Naive thymus-derived CD4-positive, alpha-beta T cell (primary cell): ENCODE measurements around the gene ASB17. TPM values are rescaled to one million over a fixed set of nuclear protein-coding genes. Genes with fewer than 3 reads are reported as not detected.

Experiments used
- ATAC-seq: fragments of 150-1000 bp; cut with Tn5 transposase; 2 replicates; pipeline ENCODE4 v1.10.0; 2021; ENCODE audit warnings: mild to moderate bottlenecking, moderate library complexity
- CTCF ChIA-PET: fragments of 350-600 bp; sonication (Branson Sonifier 250); formaldehyde crosslinking; loops from one replicate; lab custom pipeline; 2021; ENCODE audit warnings: antibody characterized with exemption; lab: Charles Lee
- POLR2A ChIA-PET: fragments of 350-600 bp; sonication (Branson Sonifier 250); formaldehyde crosslinking; loops from one replicate; lab custom pipeline; 2021; ENCODE audit warnings: antibody characterized with exemption, inconsistent platforms; lab: Charles Lee
- DNase-seq, 9 donors: peaks; one replicate each; pipeline versions ENCODE4 v3.0.0 to v3.0.0-alpha.2; 2020 to 2022; ENCODE audit warnings: mixed read lengths in 1 of 9
- H3K27ac ChIP-seq: one replicate; pipeline ENCODE4 v1.7.0; 2013; ENCODE audit warnings: mild to moderate bottlenecking, low read depth, low read length, moderate library complexity
- H3K27me3 ChIP-seq, 2 donors: one replicate each; pipeline ENCODE4 v1.7.0; 2013; ENCODE audit warnings: low read length in 2 of 2, mild to moderate bottlenecking in 2 of 2, moderate library complexity in 2 of 2; ENCODE audit not compliant: control insufficient read depth in 2 of 2, insufficient read depth in 2 of 2
- H3K36me3 ChIP-seq, 3 experiments: 1 replicate in 2 of 3; 2 replicates in 1 of 3; pipeline ENCODE4 v1.7.0; 2013; ENCODE audit warnings: low read length in 3 of 3, mild to moderate bottlenecking in 3 of 3, moderate library complexity in 1 of 3; ENCODE audit not compliant: insufficient read depth in 3 of 3, control insufficient read depth in 2 of 3
- H3K4me1 ChIP-seq, 2 donors: one replicate each; pipeline ENCODE4 v1.7.0; 2013; ENCODE audit warnings: low read length in 2 of 2, mild to moderate bottlenecking in 2 of 2, moderate library complexity in 1 of 2; ENCODE audit not compliant: control insufficient read depth in 2 of 2, insufficient read depth in 2 of 2
- H3K4me3 ChIP-seq: 2 replicates; pipeline ENCODE4 v1.7.0; 2013; ENCODE audit warnings: mild to moderate bottlenecking, low read length
- H3K9me3 ChIP-seq, 3 experiments: 1 replicate in 2 of 3; 2 replicates in 1 of 3; pipeline ENCODE4 v1.7.0; 2013; ENCODE audit warnings: low read length in 3 of 3; ENCODE audit not compliant: control insufficient read depth in 2 of 3
- H3K27ac Mint-ChIP-seq, 9 donors: one replicate each; pipeline ENCODE4 v1.8.0; 2020 to 2022; ENCODE audit warnings: mixed read lengths in 9 of 9, mild to moderate bottlenecking in 8 of 9, moderate library complexity in 5 of 9, inconsistent platforms in 2 of 9
- H3K27me3 Mint-ChIP-seq, 5 donors: one replicate each; pipeline ENCODE4 v1.8.0; 2021 to 2022; ENCODE audit warnings: mixed read lengths in 5 of 5, mild to moderate bottlenecking in 1 of 5
- H3K36me3 Mint-ChIP-seq, 5 donors: one replicate each; pipeline ENCODE4 v1.8.0; 2020 to 2022; ENCODE audit warnings: mixed read lengths in 5 of 5, mild to moderate bottlenecking in 3 of 5, inconsistent platforms in 1 of 5
- H3K4me1 Mint-ChIP-seq, 7 donors: one replicate each; pipeline ENCODE4 v1.8.0; 2020 to 2022; ENCODE audit warnings: mixed read lengths in 7 of 7, mild to moderate bottlenecking in 3 of 7, inconsistent platforms in 1 of 7
- H3K4me3 Mint-ChIP-seq, 10 donors: one replicate each; pipeline ENCODE4 v1.8.0; 2020 to 2022; ENCODE audit warnings: mild to moderate bottlenecking in 10 of 10, mixed read lengths in 10 of 10, moderate library complexity in 6 of 10, inconsistent platforms in 2 of 10
- H3K9me3 Mint-ChIP-seq, 11 donors: one replicate each; pipeline ENCODE4 v1.8.0; 2020 to 2022; ENCODE audit warnings: mixed read lengths in 11 of 11, mild to moderate bottlenecking in 4 of 11, inconsistent platforms in 1 of 11, moderate library complexity in 1 of 11
- intact Hi-C, 2 donors: fragments of 100-400 bp; cut with micrococcal nuclease; formaldehyde crosslinking; loops; one replicate each; pipeline ENCODE4 v1.15.1; 2023
- polyA plus RNA-seq, 2 donors: library from polyadenylated mRNA; unstranded; fragments of 300-500 nt; fragmentation: Illumina TruSeq; gene quantifications; one replicate each; pipeline ENCODE4 v1.2.3, GENCODE V29; 2021
- total RNA-seq, 6 experiments: library from RNA in 5 of 6; stranded (reverse) in 5 of 6; gene quantifications; 1 replicate in 5 of 6; 2 replicates in 1 of 6; pipeline ENCODE4 v1.2.3 and lab custom pipeline; 2021 to 2026

Gene ASB17
- total RNA-seq (not detected), polyA plus RNA-seq (not detected), total RNA-seq (lab: John Stamatoyannopoulos, UW) (not detected)

- peaks cover 0 to 20% (median 15%) of the 10 kb centered on the region in 5 donors for H3K27me3 Mint-ChIP-seq
- intact Hi-C loops, result no loop called here
- H3K36me3 Mint-ChIP-seq, result peaks cover 0 to 4% (median 0%) of the 10 kb centered on the region in 5 donors
- Histone ChIP-seq H3K27ac (no peak within 1 kb of the TSS), H3K4me3 (no peak within 1 kb of the TSS), H3K27me3 (no peaks in the 10 kb centered on the region), H3K4me1 (no peaks in the 10 kb centered on the region), H3K36me3 (no peaks in the 10 kb centered on the region), H3K9me3 (no peaks in the 10 kb centered on the region)
- DNase-seq, result no peak
- H3K9me3 Mint-ChIP-seq, result peaks cover 0 to 3% (median 0%) of the 10 kb centered on the region in 11 donors
- CTCF ChIA-PET, result no interaction called here
- no peak for ATAC-seq
- H3K4me3 Mint-ChIP-seq, result no peak within 1 kb of the TSS
- no peak within 1 kb of the TSS for H3K27ac Mint-ChIP-seq
- H3K4me1 Mint-ChIP-seq, result no peaks in the 10 kb centered on the region
- POLR2A ChIA-PET, result no interaction called here
Observed at GRCh38 chr1:75932304-75932703, at the start of gene ASB17. ASB17 (minus strand) TSS chr1:75932404; CDS start chr1:75932291, 113 bp downstream.

GRCh38 chr1:75980972-75981897, 49.0 kb upstream of the ASB17 start:
- H3K27me3 ChIP-seq, result no peaks in the 10 kb centered on the region
- Mint-ChIP-seq H3K4me1 (no peaks in the 10 kb centered on the region), H3K27ac (no peak overlapping the region), H3K9me3 (peaks cover 0 to 14% (median 9%) of the 10 kb centered on the region in 11 donors), H3K4me3 (no peak overlapping the region), H3K27me3 (peaks cover 0 to 14% (median 0%) of the 10 kb centered on the region in 5 donors), H3K36me3 (peaks cover 0 to 10% (median 0%) of the 10 kb centered on the region in 5 donors)
- CTCF ChIA-PET, result no interaction called here
- H3K9me3 ChIP-seq, result no peaks in the 10 kb centered on the region
- no peaks in the 10 kb centered on the region for H3K36me3 ChIP-seq
- no peak overlapping the region for H3K4me3 ChIP-seq
- ATAC-seq (no peak), DNase-seq (no peak)
- intact Hi-C loops, result no loop called here
- no peaks in the 10 kb centered on the region for H3K4me1 ChIP-seq
- POLR2A ChIA-PET, result no interaction called here
- H3K27ac ChIP-seq, result no peak overlapping the region

- H3K4me1 ChIP-seq, result no peaks in the 10 kb centered on the region
- H3K4me3 ChIP-seq, result no peak overlapping the region
- Mint-ChIP-seq H3K4me3 (no peak overlapping the region), H3K27me3 (peaks cover 0 to 30% (median 10%) of the 10 kb centered on the region in 5 donors), H3K27ac (no peak overlapping the region), H3K4me1 (no peaks in the 10 kb centered on the region), H3K9me3 (peaks cover 0 to 3% (median 0%) of the 10 kb centered on the region in 11 donors), H3K36me3 (no peaks in the 10 kb centered on the region)
- ChIA-PET CTCF (no interaction called here), POLR2A (no interaction called here)
- H3K9me3 ChIP-seq, result no peaks in the 10 kb centered on the region
- no peaks in the 10 kb centered on the region for H3K36me3 ChIP-seq
- intact Hi-C loops, result no loop called here
- no peak overlapping the region for H3K27ac ChIP-seq
- H3K27me3 ChIP-seq, result peaks cover 0 to 2% of the 10 kb centered on the region in 2 donors
- no peak for DNase-seq
- ATAC-seq, result no peak
Observed at GRCh38 chr1:75970631-75971030, 38.4 kb upstream of the ASB17 start.

- POLR2A ChIA-PET, result no interaction called here
Observed at GRCh38 chr1:75969550-75969949, 37.3 kb upstream of the ASB17 start.

GRCh38 chr1:75967719-75968118, 35.5 kb upstream of the ASB17 start:
- H3K36me3 Mint-ChIP-seq, result no peaks in the 10 kb centered on the region
- H3K27ac ChIP-seq, result no peak overlapping the region
- H3K27ac Mint-ChIP-seq, result no peak overlapping the region
- ChIA-PET CTCF (no interaction called here), POLR2A (no interaction called here)
- no peak overlapping the region for H3K4me3 ChIP-seq
- intact Hi-C loops, result no loop called here
- H3K4me3 Mint-ChIP-seq, result no peak overlapping the region
- H3K4me1 Mint-ChIP-seq, result no peaks in the 10 kb centered on the region
- H3K9me3 Mint-ChIP-seq, result peaks cover 0 to 3% (median 0%) of the 10 kb centered on the region in 11 donors
- no peaks in the 10 kb centered on the region for H3K36me3 ChIP-seq
- H3K4me1 ChIP-seq, result no peaks in the 10 kb centered on the region
- ATAC-seq (no peak), DNase-seq (no peak)
- H3K9me3 ChIP-seq, result no peaks in the 10 kb centered on the region
- H3K27me3 Mint-ChIP-seq, result peaks cover 0 to 11% (median 9%) of the 10 kb centered on the region in 5 donors
- H3K27me3 ChIP-seq, result peaks cover 0 to 2% of the 10 kb centered on the region in 2 donors

More at GRCh38 chr1:75969550-75969949, 37.3 kb upstream of the ASB17 start:
- Mint-ChIP-seq H3K27ac (no peak overlapping the region), H3K4me1 (no peaks in the 10 kb centered on the region), H3K4me3 (no peak overlapping the region), H3K36me3 (no peaks in the 10 kb centered on the region), H3K27me3 (peaks cover 0 to 27% (median 9%) of the 10 kb centered on the region in 5 donors), H3K9me3 (peaks cover 0 to 3% (median 0%) of the 10 kb centered on the region in 11 donors)
- peaks cover 0 to 2% of the 10 kb centered on the region in 2 donors for H3K27me3 ChIP-seq
- intact Hi-C loops, result no loop called here
- H3K9me3 ChIP-seq, result no peaks in the 10 kb centered on the region
- CTCF ChIA-PET, result no interaction called here
- H3K4me1 ChIP-seq, result no peaks in the 10 kb centered on the region
- H3K4me3 ChIP-seq, result no peak overlapping the region
- ATAC-seq (no peak), DNase-seq (no peak)
- no peaks in the 10 kb centered on the region for H3K36me3 ChIP-seq
- H3K27ac ChIP-seq, result no peak overlapping the region

- Mint-ChIP-seq H3K9me3 (peaks cover 0 to 4% (median 0%) of the 10 kb centered on the region in 11 donors), H3K4me3 (no peak overlapping the region), H3K36me3 (no peaks in the 10 kb centered on the region), H3K27ac (no peak overlapping the region), H3K4me1 (no peaks in the 10 kb centered on the region), H3K27me3 (peaks cover 0 to 11% (median 9%) of the 10 kb centered on the region in 5 donors)
- H3K4me3 ChIP-seq, result no peak overlapping the region
- peaks cover 0 to 2% of the 10 kb centered on the region in 2 donors for H3K27me3 ChIP-seq
- H3K4me1 ChIP-seq, result no peaks in the 10 kb centered on the region
- H3K36me3 ChIP-seq, result no peaks in the 10 kb centered on the region
- intact Hi-C loops, result no loop called here
- no peak overlapping the region for H3K27ac ChIP-seq
- ATAC-seq, result no peak
- no peak for DNase-seq
- ChIA-PET CTCF (no interaction called here), POLR2A (no interaction called here)
- no peaks in the 10 kb centered on the region for H3K9me3 ChIP-seq
Observed at GRCh38 chr1:75964760-75965408, 32.7 kb upstream of the ASB17 start.
